Measurements from ENCODE around the gene SUMF1.

GRCh38 chr3:4508048-4508981 is 41.2 kb upstream of the SUMF1 start:
- TF ChIP-seq YY1 (IDR thresholded peaks at IDR 0.05; ENCODE audit: insufficient read depth, insufficient read length) (no peak), SUZ12 (IDR thresholded peaks at IDR 0.05; ENCODE audit: extremely low read depth, insufficient read depth, insufficient read length) (no peak)

All from NT2/D1 (cell line).